Activated CD8-positive, alpha-beta memory T cell treated with anti-CD3 and anti-CD28 coated beads, Interleukin-2, amount 50 U/mL, for 1 hour (primary cell): Measurements from ENCODE around the gene B3GNT7.
"Not testable (repeated sequence)": the region's sequence is repeated elsewhere in the genome, so short reads cannot be mapped to it uniquely, and the experiment has no call there.

Experiments
- DNase-seq: peaks from one replicate; pipeline ENCODE4 v3.0.0-alpha.2; 2020; ENCODE audit errors: extremely low read depth

The B3GNT7 gene

DNA sequence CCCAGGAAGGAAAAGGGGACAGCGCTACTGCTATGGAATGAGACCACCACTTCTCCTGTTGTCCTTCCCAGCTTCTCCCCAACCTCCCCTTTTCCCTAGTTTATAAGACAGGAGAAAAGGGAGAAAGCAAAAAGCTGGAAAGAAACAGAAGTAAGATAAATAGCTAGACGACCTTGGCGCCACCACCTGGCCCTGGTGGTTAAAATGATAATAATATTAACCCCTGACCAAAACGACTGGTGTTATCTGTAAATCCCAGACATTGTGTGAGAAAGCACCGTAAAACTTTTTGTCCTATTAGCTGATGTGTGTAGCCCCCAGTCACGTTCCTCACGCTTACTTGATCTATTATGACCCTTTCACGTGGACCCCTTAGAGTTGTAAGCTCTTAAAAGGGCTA, 5.2 kb downstream of the B3GNT7 start:
- not testable (repeated sequence) for DNase-seq

DNA sequence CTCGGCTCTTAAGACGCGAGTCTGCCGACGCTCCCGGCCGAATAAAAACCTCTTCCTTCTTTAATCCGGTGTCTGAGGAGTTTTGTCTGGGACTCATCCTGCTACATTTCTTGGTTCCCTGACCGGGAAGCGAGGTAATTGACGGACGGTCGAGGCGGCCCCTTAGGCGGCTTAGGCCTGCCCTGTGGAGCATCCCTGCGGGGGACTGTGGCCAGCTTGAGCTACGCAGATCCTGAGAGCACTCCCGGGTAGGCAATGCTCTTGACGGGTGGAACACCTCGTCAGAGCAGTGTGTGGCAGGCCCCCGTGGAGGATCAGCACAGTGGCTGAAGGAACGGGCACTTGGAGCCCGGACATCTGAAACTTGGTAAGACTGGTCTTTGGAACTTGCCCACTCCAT, 5.6 kb downstream of the B3GNT7 start:
- not testable (repeated sequence) for DNase-seq

- DNase-seq = not testable (repeated sequence)
Measured at GRCh38 chr2:231403421-231404182, 8.1 kb downstream of the B3GNT7 start.

- DNase-seq = not testable (repeated sequence)
Measured at GRCh38 chr2:231404183-231404578, 8.7 kb downstream of the B3GNT7 start.

DNA sequence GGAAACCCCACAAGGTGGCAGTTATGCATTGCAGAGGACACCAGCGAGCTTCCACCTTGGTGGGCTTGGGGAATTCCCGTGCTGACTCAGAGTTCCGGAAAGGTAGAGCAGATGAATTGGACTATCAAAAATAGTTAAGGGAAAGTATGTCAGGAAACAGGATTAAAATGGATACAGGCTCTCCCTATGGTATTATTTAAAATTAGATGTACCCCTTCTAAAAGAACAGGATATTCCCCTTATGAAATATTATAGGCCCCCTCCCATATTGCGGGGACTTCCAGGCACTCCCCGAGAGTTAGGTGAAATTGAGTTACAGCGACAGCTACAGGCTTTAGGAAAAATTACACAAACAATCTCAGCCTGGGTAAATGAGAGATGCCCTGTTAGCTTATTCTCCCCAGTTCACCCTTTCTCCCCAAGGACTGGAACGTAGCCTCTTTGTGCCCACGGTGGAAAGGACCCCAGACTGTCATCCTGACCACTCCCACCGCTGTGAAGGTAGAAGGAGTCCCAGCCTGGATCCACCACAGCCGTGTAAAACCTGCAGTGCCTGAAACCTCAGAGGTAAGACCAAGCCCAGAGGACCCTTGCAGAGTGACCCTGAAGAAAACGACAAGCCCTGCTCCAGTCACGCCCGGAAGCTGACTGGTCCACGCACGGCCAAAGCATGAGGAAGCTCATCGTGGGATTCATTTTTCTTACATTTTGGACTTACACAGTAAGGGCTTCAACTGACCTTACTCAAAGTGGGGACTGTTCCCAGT, 10.3 kb downstream of the B3GNT7 start:
- not testable (repeated sequence) for DNase-seq

- not testable (repeated sequence) for DNase-seq
Measured at GRCh38 chr2:231407686-231408085, 12.2 kb downstream of the B3GNT7 start.

DNA sequence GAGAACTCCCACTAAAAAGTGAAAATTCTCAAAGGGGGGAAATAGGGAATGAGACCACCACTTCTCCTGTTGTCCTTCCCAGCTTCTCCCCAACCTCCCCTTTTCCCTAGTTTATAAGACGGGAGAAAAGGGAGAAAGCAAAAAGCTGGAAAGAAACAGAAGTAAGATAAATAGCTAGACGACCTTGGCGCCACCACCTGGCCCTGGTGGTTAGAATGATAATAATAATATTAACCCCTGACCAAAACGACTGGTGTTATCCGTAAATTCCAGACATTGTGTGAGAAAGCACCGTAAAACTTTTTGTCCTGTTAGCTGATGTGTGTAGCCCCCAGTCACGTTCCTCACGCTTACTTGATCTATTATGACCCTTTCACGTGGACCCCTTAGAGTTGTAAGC, 12.8 kb downstream of the B3GNT7 start:
- DNase-seq = not testable (repeated sequence)

- no peak for DNase-seq
Measured at GRCh38 chr2:231409776-231410175, 14.3 kb downstream of the B3GNT7 start.

- no peak for DNase-seq
Measured at GRCh38 chr2:231410293-231411004, 14.9 kb downstream of the B3GNT7 start.

- no peak for DNase-seq
Measured at GRCh38 chr2:231411237-231411636, 15.7 kb downstream of the B3GNT7 start.

- peak; percentile 51 for DNase-seq
Measured at GRCh38 chr2:231411831-231412617, 16.5 kb downstream of the B3GNT7 start.

- DNase-seq = no peak
Measured at GRCh38 chr2:231412618-231412963, 17.1 kb downstream of the B3GNT7 start.

GRCh38 chr2:231413456-231413855, 17.9 kb downstream of the B3GNT7 start:
- no peak for DNase-seq

DNA sequence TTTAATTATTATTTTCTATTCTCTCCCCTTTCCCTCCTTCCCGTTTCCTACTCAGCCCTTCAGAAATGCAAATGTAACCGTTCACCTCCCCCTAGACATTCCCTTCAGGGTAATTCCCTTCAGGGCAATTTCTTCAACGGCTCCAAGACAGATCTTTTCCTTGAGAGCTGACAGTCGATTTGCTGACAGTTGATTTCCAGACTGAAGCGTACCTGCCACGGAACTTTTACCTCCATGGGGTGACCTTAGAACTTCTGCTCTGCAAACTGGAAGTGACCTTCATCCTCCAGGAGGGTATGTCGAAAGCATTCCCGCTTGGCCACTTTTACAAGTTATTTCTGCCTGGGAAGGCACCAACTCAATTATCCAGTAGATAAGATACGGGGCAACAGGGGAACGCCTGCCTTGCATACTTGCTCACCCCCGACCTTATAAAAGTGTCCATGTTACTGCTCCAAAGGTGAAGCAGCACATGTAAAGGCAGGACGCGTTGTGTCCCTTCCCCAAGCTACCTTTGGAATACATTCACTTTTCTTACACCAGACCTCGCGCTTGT, 18.5 kb downstream of the B3GNT7 start:
- no peak for DNase-seq

DNA sequence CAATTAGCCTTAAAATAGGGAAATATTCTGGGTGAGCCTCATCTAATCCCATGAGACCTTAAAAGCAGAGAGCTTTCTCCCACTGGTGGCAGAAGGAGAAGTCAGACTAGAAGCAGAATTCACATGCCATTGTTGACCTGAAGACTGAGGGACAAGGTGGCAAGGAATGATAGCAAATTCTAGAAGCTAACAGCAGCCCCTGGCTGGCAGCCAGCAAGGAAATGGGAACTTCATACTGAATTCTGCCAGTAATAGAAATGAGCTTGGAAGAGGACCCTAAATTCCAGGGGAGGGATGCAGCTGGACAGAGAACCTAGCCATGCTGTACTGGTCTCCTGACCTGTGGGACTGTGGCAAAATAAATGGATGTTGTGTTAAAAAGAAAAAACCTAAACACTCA, 19.5 kb downstream of the B3GNT7 start:
- no peak for DNase-seq

DNA sequence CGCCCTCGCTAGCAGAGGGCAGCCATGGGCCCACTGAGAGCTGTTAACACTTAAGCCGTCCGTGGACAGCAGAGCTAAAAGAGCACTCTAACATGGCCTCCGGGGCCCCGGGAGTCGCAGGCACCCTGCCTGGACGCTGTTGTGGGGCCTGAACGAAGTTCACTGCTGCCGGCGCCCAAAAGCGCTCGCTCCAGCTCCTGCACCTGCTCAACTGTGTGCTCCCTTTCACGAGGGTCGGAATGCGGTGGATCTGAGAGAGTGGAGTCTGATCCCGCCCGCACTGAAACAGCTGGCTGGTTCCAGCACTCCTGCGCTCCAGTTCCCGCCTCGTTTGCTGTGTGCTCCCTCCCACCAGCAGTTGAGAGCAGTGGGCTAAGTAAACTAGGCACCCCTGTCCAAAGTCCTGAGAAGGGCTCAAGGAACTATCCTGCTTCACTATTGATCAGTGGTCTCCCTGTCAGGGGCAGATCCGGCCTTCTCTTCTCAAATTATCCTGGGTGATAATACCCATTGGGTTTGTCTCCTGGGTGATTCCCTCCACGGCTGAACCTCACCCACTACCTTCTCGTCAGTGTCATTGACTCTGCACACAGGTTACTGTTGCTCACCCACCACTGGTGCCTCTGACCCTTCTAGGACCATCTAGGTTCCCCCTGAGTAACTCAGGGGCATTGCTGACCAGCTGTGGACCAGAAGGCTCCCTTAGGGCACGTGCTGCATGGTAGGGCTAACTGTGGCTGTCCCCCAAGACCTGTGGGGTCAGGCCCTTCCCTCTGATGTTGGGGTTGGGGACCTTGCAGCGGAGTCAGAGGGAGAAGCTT, 23.5 kb downstream of the B3GNT7 start:
- DNase-seq = no peak

GRCh38 chr2:231421051-231421580, 25.6 kb downstream of the B3GNT7 start:
- DNase-seq = no peak

DNA sequence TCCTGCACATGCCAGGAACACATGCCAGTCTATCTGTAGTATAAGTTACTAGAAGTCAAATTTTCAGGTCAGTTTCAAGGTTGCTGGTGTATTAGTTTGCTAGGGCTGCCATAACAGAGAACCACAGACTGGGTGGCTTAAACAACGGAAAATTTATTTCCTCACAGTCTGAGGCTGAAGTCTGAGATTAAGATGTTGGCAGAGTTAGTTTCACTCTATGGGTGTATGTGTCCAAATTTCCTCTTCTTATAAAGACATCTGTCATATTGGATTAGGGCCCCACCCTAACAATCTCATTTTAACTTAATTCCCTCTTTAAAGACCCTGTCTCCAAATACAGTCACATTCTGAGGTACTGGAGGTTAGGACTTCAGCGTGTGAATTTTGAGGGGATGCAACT, 26.5 kb downstream of the B3GNT7 start:
- DNase-seq = no peak

DNA sequence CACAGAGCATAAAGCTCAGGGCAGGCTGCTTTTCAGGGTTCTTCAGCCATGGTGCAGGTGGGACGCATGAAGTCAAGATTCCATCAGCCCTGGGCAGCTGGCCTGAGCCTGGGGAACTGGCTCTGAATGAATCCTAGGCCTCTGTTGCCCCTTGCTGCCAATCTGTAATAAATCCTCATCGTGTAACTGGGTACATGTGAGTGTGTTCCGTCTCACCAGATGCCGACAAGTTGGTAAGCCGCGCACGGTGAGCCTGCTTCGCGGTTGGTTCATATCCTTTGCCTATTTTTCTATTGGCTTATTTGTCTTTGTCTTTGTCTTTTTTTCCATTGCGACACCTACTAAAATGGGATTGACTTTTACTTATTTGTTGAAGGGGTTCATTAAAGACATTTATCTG, 27.7 kb downstream of the B3GNT7 start:
- DNase-seq = no peak

DNA sequence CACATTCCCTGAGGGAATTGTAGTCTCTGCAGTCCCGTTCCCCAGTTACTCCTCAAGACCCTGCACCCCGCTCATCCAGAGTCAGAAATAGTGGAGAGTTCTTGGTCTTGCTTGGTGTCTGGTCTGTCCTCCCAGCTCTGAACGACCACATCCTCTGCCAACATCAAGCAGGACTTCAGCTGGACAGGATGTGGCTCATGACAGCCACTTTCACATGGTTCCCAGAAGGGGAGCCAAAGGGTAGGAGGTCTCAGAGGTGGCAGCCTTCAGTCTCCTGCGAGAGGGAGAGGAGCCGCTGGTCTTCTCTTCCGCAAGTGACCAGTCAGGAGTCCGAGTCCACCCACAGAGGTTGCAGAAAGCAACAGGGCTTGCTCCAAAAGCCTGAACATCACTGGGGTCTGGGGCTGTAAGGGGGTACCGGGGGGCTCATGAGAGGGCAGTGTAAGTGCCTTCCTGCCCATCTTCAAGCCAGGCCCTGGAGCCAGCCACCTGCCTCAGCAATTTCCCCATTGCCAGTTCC, 29.8 kb downstream of the B3GNT7 start:
- no peak for DNase-seq
